HK-2 (cell line): ENCODE measurements around the gene ATP6V0A4.
"Not testable (repeated sequence)": the region's sequence is repeated elsewhere in the genome, so short reads cannot be mapped to it uniquely, and the experiment has no call there.

ENCODE experiments used
- DNase-seq: peaks from one replicate; pipeline ENCODE4 v3.0.0-alpha.2; 2018; ENCODE audit not compliant: unreplicated experiment

Gene ATP6V0A4

GRCh38 chr7:138802706-138803105 is 4.7 kb upstream of the ATP6V0A4 start:
- DNase-seq = no peak

DNA sequence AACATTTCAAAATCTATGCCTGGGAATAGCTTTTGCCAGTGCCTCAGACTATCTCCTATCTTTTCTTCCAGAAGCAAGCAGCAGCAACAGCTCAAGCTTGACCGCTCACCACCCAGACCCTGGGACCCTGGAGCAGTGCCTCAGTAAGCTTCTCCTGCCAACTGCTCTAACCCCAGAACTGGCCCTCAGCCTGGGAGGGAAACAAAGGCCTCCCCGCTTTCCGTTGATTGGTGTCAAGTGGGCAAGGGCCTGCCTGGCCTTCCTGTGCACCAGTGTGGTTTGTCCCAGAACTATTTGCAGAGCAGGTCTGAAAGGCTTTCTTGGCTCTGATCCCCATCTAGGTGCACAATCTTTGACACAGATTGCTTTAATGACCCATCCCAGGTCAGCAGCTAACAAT is 3.3 kb upstream of the ATP6V0A4 start:
- DNase-seq = no peak

- no peak for DNase-seq
These were observed 1.5 kb upstream of the ATP6V0A4 start for GRCh38 chr7:138799336-138800000.

GRCh38 chr7:138798836-138799235 is 840 bp upstream of the ATP6V0A4 start:
- DNase-seq = no peak

- not testable (repeated sequence) for DNase-seq
These were observed 950 bp downstream of the ATP6V0A4 start for GRCh38 chr7:138797046-138797445.

- DNase-seq = peak; percentile 12
These were observed 1.9 kb downstream of the ATP6V0A4 start for GRCh38 chr7:138796038-138796615.

DNA sequence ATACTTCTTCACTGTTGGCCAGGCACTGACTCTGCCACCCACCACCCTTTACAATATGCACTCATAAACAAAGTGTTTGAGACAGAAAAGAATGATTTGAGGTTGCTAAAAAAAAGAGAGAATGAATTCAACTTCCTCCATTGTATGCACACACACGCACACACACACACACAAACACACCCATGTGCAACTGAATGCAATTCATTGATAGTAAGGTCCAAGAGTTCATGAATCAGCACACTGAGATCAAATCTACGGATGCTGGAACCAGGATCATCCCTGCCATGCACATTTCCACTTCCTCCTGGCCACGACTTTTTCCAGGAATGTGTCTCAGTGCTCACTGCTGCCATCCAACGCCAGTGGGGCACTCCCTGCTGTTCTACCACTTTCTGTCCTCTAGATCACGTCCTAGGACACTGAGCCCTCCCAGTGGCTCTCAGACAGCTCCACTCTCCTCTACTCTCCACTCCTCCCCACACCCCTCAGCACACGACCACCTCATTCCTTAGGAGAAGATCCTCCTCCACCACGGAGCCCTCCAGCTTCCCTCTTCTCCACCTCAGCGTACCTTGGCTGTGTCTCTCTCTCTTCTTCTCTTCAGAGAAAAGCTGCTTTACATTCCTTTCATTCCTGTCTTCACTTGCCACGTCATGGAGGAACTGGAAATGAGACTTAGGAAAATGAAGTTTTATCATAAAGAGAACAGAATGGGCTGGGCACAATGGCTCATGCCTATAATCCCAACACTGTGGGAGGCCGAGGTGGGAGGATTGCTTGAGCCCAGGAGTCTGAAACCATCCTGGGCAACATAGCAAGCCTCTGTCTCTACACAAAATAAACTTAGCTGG is 12.2 kb downstream of the ATP6V0A4 start:
- no peak for DNase-seq

GRCh38 chr7:138784692-138785091 is 13.3 kb downstream of the ATP6V0A4 start:
- no peak for DNase-seq

GRCh38 chr7:138781004-138781403 is 17.0 kb downstream of the ATP6V0A4 start:
- DNase-seq = no peak

- DNase-seq = no peak
These were observed 21.7 kb downstream of the ATP6V0A4 start for GRCh38 chr7:138776166-138776833.

DNA sequence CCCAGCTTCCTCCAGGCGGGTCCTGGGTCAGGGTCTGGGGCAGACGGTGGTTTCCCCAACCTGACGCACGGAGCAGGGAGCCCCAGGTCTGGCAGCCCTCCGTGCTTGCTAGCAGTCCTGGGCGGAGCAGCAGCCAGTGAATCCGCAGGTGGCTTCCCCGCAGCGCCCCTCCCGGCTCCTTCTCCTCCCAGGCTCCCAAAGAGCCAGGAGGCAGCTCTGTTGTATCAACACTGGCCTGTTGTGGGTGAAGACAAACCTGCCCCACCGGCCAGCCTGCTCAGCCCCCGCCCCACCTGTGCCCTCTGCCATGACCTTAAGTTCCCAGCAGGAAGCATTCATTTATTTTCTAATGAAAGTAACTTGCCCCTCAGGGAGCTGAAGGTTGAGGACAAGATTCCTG is 24.2 kb downstream of the ATP6V0A4 start:
- DNase-seq = no peak

DNA sequence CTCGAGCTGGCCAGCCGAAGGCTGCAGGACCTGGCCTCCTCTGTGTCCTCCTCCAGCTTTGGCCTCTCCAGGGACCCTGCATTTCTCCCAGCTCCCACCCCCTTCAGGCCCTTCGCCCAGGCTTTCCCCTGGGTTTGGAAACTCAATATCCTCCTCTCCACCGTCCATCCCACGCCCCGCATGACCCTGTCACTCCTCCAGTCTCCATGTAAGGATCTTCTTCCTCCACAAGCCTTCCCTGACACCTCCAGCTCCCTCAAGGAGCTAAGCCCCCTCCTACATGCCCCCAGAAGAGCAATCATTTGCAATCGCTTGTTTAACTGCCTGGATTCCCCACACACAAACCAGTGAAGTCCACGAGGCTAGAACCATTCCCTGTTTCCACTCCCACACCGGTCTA is 24.8 kb downstream of the ATP6V0A4 start:
- no peak for DNase-seq

- DNase-seq = no peak
These were observed 27.1 kb downstream of the ATP6V0A4 start for GRCh38 chr7:138770904-138771303.

- DNase-seq = no peak
These were observed 29.8 kb downstream of the ATP6V0A4 start for GRCh38 chr7:138768241-138768640.

DNA sequence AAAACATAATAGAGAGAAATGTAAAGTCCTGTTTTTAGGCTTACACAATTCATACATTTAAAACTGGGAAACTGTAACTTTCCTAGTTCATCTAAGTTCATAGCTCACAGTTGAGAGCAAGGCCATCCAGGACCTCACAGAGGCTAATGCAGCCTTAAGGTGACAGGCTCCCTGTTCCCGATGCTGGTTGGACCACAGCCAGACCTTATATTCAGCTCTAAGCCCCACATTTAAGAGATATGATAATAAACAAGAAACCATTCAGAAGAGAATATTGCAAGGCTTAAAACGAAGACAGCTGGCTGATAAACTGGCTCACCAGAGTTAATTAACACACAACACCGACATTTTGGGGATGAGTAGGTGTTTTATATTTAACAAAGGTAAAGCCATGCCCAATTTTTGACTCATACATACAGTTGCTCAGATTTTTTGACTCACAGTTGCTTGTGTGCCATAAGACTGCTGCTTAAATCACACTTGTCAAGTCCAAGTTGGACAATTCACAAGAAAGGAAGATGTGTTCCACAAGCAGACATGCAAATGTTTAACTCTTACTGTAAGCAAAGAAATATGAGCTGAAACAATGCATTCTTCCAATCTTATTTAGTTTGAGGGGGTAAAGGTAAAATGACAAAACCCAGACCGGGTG is 41.3 kb downstream of the ATP6V0A4 start:
- DNase-seq = no peak

DNA sequence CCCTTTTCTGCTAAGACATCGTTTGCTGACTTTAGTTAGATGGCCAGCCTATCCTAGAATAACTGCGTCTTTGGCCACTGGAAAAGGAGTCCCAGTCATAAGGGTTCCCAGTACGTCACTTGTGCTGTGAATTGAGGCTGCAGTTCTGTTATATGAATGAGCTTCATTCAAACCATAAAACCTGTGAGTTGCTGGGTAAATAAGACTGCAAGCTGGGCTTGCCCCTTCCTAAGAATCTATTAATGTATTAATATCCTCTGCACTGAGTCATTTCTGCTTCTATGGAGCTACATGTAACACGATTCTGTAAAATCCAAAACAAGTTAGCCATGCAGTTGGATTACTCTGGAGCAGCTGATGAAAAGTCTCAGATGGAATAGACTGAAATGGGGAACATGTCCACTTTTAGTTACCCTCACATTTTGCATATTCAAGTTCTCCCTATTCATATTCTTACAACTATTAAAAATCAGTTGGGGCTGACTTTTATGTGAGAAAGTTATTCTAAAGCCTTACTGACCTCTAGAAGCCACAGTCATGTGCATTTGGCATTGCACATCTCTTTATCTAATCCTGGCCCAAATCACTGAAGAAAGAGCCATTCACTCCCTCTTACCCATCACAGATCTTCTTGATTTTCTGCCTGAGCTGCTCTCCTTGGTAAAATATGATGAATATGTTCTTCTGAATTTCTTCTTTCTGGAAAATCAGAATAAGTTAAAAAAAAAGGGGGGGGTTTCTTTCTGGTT is 42.0 kb downstream of the ATP6V0A4 start:
- no peak for DNase-seq

- peak; percentile 38 for DNase-seq
These were observed 42.7 kb downstream of the ATP6V0A4 start for GRCh38 chr7:138755331-138755747.

DNA sequence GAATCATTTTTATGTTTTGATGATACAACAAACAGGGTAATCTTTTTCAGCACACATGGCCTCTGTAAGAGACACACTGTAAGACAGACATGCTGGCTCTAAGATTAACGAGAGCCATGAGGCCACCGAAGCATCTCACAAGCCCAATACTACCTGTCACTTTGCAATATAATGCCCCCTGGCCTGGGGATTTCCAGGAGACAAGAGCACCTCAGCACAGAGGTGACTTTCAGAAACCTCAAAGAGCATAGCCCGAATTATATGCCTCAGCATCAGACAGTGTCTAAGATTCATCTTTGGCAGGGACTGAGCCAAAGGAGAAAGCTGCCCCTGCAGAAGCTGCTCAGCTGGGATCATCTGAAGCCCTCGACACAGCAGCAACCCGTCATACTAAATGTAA is 44.4 kb downstream of the ATP6V0A4 start:
- DNase-seq = no peak

DNA sequence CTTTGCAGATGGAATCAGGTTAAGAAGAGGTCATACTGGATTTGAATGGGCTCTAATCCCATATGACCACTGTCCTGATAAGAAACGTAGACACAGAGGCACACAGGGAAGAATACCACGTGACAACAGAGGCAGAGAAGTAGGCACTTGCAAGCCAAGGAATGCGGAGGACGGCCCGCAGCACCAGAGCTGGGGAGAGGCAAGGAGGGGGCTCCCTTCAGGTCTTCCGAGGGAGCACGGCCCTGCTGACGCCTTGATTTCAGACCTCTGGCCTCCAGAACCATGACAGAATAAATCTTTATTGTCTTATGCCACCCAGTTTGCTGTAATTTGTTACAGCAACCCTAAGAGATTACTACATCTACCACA is 44.9 kb downstream of the ATP6V0A4 start:
- no peak for DNase-seq

DNA sequence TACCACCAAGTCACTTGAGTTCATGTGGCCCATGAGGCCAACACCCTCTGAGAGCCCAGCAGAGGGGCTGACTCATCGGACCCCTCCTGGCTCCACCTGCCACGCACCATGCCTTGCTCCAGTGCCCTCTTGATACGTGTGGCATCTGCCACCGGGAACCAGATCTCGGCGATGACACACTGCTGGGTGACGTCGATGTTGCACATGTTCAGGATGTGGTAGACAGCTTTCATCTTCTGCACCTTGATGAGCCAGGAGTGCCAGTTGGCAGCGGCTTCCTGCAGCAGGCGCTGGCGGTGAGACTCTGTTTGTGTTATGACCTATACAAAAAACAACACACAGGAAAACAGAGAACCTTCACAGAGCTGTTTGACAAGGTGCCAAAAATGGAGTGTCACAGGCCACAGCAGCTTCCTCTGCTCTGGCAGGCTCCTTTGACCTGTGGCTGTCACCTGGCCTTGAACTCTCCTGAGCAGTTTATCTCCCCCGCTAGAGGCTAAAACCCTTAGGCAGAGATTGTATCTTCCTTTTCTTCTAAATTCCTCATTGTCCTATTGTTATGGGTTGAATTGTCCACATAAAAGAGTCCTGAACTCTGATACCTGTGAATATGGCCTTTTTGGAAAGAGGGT is 45.4 kb downstream of the ATP6V0A4 start:
- DNase-seq = peak; percentile 97
